Measurements from ENCODE around the gene CCDC6.
"Not testable (repeated sequence)": the region's sequence is repeated elsewhere in the genome, so short reads cannot be mapped to it uniquely, and the experiment has no call there.

The CCDC6 gene

GRCh38 chr10:59748834-59749233, 157.5 kb downstream of the CCDC6 start:
- DNase-seq, result no peak

GRCh38 chr10:59745163-59745650, 161.1 kb downstream of the CCDC6 start:
- DNase-seq, result no peak

DNA sequence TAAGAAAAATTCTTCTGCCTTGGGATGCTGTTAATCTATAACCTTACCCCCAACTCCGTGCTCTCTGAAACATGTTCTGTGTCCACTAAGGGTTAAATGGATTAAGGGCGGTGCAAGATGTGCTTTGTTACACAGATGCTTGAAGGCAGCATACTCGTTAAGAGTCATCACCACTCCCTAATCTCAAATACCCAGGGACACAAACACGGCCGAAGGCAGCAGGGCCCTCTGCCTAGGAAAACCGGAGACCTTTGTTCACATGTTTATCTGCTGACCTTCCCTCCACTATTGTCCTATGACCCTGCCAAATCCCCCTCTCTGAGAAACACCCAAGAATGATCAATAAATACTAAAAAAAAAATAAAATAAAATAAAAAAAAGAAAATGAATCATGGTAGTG, 161.6 kb downstream of the CCDC6 start:
- not testable (repeated sequence) for DNase-seq

DNA sequence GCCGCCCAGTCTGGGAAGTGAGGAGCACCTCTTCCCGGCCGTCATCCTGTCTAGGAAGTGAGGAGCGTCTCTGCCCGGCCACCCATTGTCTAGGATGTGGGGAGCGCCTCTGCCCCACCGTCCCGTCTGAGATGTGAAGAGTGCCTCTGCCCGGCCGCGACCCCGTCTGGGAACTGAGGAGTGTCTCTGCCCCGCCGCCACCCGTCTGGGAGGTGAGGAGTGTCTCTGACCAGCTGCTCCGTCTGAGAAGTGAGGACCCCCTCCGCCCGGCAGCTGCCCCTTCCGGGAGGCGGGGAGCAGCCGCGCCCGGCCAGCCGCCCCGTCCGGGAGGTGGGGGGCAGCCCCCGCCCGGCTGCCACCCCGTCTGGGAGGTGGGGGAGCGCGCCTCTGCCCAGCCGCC, 162.2 kb downstream of the CCDC6 start:
- DNase-seq, result not testable (repeated sequence)

GRCh38 chr10:59741583-59741982, 164.8 kb downstream of the CCDC6 start:
- no peak for DNase-seq

- DNase-seq, result no peak
These were observed 165.3 kb downstream of the CCDC6 start for GRCh38 chr10:59741048-59741447.

All from CD4-positive, alpha-beta T cell treated with Interleukin-17A for 4 hours (primary cell).